ENCODE data around the gene INTS1. TPM values are rescaled to one million over a fixed set of nuclear protein-coding genes. Genes with fewer than 3 reads are reported as not detected.

INTS1 gene
- total RNA-seq, 1 donor from 2014 or later: 109 TPM

GRCh38 chr7:1501487-1502270 lies 2.5 kb downstream of the INTS1 start:
- H3K4me1 Mint-ChIP-seq (ENCODE audit: unreplicated experiment): peaks cover 12% of the 10 kb centered on the region
- peak overlapping the region; percentile 30 for H3K27ac Mint-ChIP-seq (ENCODE audit: unreplicated experiment)
- TF ChIP-seq CTCF (IDR thresholded peaks at IDR 0.05; ENCODE audit: unreplicated experiment): no peak
- H3K27me3 Mint-ChIP-seq (ENCODE audit: unreplicated experiment): peaks cover 4% of the 10 kb centered on the region
- peak overlapping the region; percentile 98 for H3K4me3 Mint-ChIP-seq (ENCODE audit: unreplicated experiment)
- DNase-seq (ENCODE audit: low spot score): no peak
- H3K36me3 Mint-ChIP-seq (ENCODE audit: low read depth, unreplicated experiment): peaks cover 24% of the 10 kb centered on the region
- no peaks in the 10 kb centered on the region for H3K9me3 Mint-ChIP-seq (ENCODE audit: unreplicated experiment)

DNA sequence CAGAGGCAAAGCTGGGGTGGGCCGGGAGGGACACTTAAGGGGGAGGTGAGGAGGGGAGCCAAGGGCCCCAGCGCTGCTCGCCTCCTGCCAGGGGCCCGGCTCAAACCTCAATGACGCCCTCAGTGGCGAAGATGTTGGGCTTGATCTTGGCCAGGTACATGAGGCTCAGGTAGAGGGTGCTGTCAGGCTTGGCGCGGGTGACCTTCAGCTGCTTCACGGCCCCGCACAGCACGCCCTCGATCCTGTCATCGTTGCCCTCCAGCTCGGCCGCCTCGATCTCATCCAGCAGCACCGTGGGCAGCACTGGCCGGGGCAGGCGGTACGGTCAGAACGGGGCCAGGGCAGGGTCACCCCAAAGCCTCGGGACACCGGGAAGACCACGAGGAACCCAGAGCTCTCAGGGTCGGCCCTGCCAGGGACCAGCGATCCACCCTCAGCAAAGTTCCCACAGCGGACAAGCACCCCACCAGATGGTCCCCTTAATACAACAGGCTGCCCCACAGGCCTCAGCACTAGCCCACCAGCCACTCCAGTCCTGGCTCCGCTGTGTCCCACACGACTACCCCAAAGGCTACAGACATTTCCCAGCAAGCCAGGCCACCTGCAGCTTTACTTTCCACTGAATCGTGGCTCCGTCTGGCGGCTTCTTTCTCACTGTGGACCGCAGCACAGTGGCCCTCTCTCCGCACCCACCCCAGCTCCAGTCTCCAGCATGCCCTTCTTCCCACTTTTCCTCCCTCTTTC lies 4.0 kb downstream of the INTS1 start:
- Mint-ChIP-seq H3K27me3 (ENCODE audit: unreplicated experiment) (peaks cover 4% of the 10 kb centered on the region), H3K4me1 (ENCODE audit: unreplicated experiment) (peaks cover 12% of the 10 kb centered on the region), H3K4me3 (ENCODE audit: unreplicated experiment) (no peak overlapping the region), H3K36me3 (ENCODE audit: low read depth, unreplicated experiment) (peaks cover 24% of the 10 kb centered on the region), H3K27ac (ENCODE audit: unreplicated experiment) (no peak overlapping the region), H3K9me3 (ENCODE audit: unreplicated experiment) (no peaks in the 10 kb centered on the region)
- DNase-seq (ENCODE audit: low spot score): no peak
- TF ChIP-seq CTCF (IDR thresholded peaks at IDR 0.05; ENCODE audit: unreplicated experiment): no peak

- Mint-ChIP-seq H3K4me1 (ENCODE audit: unreplicated experiment) (peaks cover 12% of the 10 kb centered on the region), H3K4me3 (ENCODE audit: unreplicated experiment) (no peak overlapping the region), H3K27ac (ENCODE audit: unreplicated experiment) (no peak overlapping the region)
These were observed 4.7 kb downstream of the INTS1 start for GRCh38 chr7:1499367-1500029.

DNA sequence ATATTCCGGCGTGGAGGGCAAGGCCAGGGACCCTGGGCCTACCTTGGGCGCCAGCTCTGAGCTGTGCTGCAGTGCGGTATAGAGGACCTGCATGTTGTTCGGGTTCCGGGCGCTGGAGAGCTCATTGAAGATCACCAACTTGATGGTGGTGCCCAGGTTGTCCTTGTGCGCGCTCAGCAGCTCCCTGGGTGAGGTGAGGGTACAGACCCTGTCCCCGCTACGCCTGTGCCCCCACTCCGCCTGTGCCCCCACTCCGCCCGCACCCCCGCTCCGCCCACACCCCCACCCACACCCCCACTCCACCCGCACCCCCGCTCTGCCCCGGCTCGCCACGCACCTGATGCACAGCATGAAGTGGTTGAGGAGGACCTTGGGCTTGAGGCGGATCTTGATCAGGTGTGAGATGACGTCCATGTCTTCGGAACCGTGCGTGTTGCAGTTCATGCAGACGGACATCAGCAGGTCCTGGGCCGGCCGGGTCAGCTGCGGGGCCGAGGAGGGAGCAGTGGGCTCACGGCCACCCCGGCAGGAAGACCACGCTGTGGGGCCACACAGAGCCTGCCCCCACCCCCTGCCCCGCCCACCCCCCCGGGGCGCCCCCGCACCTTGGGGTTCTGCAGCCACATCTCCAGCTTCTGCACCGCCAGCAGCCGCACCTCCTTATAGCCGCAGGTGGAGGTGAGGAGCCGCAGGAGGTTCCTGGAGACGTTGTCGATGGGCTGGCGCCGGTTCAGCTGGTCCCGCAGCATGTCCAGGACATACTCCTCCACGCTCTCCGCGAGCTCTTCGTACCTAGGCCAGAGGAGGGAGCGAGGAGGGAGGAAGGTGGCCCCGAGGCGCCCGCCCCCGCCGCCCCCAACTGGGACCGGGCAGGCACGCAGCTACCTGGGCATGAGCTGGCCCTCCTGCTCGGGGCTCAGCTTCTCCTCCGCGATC lies 5.6 kb downstream of the INTS1 start:
- Mint-ChIP-seq H3K36me3 (ENCODE audit: low read depth, unreplicated experiment) (peaks cover 24% of the 10 kb centered on the region), H3K27ac (ENCODE audit: unreplicated experiment) (no peak overlapping the region)
- DNase-seq (ENCODE audit: low spot score): no peak

More at GRCh38 chr7:1499367-1500029, 4.7 kb downstream of the INTS1 start:
- Mint-ChIP-seq H3K36me3 (ENCODE audit: low read depth, unreplicated experiment) (peaks cover 24% of the 10 kb centered on the region), H3K27me3 (ENCODE audit: unreplicated experiment) (peaks cover 4% of the 10 kb centered on the region), H3K9me3 (ENCODE audit: unreplicated experiment) (no peaks in the 10 kb centered on the region)
- TF ChIP-seq CTCF (IDR thresholded peaks at IDR 0.05; ENCODE audit: unreplicated experiment): no peak
- no peak for DNase-seq (ENCODE audit: low spot score)

More for the DNA sequence above, 5.6 kb downstream of the INTS1 start:
- Mint-ChIP-seq H3K9me3 (ENCODE audit: unreplicated experiment) (no peaks in the 10 kb centered on the region), H3K4me1 (ENCODE audit: unreplicated experiment) (peaks cover 12% of the 10 kb centered on the region), H3K27me3 (ENCODE audit: unreplicated experiment) (peaks cover 6% of the 10 kb centered on the region), H3K4me3 (ENCODE audit: unreplicated experiment) (no peak overlapping the region)
- TF ChIP-seq CTCF (IDR thresholded peaks at IDR 0.05; ENCODE audit: unreplicated experiment): no peak

All from endothelial cell (in vitro differentiated cells).